GM18511 (cell line): ENCODE measurements around the gene FLYWCH1.
"Not testable (repeated sequence)": the region's sequence is repeated elsewhere in the genome, so short reads cannot be mapped to it uniquely, and the experiment has no call there.

Source experiments
- ATAC-seq: cut with Tn5 transposase; IDR thresholded peaks from one replicate; pipeline ENCODE4 v1.9.1; 2021; ENCODE audit warnings: mild to moderate bottlenecking, moderate library complexity; ENCODE audit not compliant: unreplicated experiment

The FLYWCH1 gene

GRCh38 chr16:2924901-2925755 lies 13.4 kb downstream of the FLYWCH1 start:
- no peak for ATAC-seq

GRCh38 chr16:2925951-2926649 lies 14.4 kb downstream of the FLYWCH1 start:
- no peak for ATAC-seq

GRCh38 chr16:2926650-2926999 lies 14.9 kb downstream of the FLYWCH1 start:
- no peak for ATAC-seq

GRCh38 chr16:2927010-2927646 lies 15.4 kb downstream of the FLYWCH1 start:
- ATAC-seq = no peak

GRCh38 chr16:2928151-2928550 lies 16.4 kb downstream of the FLYWCH1 start:
- ATAC-seq = not testable (repeated sequence)

- ATAC-seq = no peak
Measured at GRCh38 chr16:2928796-2929195, 17.1 kb downstream of the FLYWCH1 start.

GRCh38 chr16:2929693-2930092 lies 18.0 kb downstream of the FLYWCH1 start:
- no peak for ATAC-seq

GRCh38 chr16:2930236-2930635 lies 18.5 kb downstream of the FLYWCH1 start:
- no peak for ATAC-seq

- not testable (repeated sequence) for ATAC-seq
Measured at GRCh38 chr16:2931231-2931914, 19.6 kb downstream of the FLYWCH1 start.

- no peak for ATAC-seq
Measured at GRCh38 chr16:2933136-2933535, 21.4 kb downstream of the FLYWCH1 start.

GRCh38 chr16:2933701-2934100 lies 22.0 kb downstream of the FLYWCH1 start:
- ATAC-seq = no peak

GRCh38 chr16:2934450-2934849 lies 22.7 kb downstream of the FLYWCH1 start:
- ATAC-seq = no peak

GRCh38 chr16:2936436-2937011 lies 24.8 kb downstream of the FLYWCH1 start:
- no peak for ATAC-seq

GRCh38 chr16:2937170-2937569 lies 25.4 kb downstream of the FLYWCH1 start:
- ATAC-seq = no peak

GRCh38 chr16:2938206-2938605 lies 26.5 kb downstream of the FLYWCH1 start:
- ATAC-seq = no peak

GRCh38 chr16:2939968-2940367 lies 28.2 kb downstream of the FLYWCH1 start:
- no peak for ATAC-seq

GRCh38 chr16:2942045-2942444 lies 30.3 kb downstream of the FLYWCH1 start:
- no peak for ATAC-seq

- ATAC-seq = not testable (repeated sequence)
Measured at GRCh38 chr16:2943716-2944115, 32.0 kb downstream of the FLYWCH1 start.

- no peak for ATAC-seq
Measured at GRCh38 chr16:2946649-2947048, 34.9 kb downstream of the FLYWCH1 start.

- ATAC-seq = no peak
Measured at GRCh38 chr16:2948807-2949704, 37.3 kb downstream of the FLYWCH1 start.
